IMR-90 (cell line): ENCODE results near the gene DYRK1B. TPM values are rescaled to one million over a fixed set of nuclear protein-coding genes. Genes with fewer than 3 reads are reported as not detected.

Experiments used
- ATAC-seq: fragments of 200-7000 bp; cut with Tn5 transposase; 2 replicates; pipeline ENCODE4 v1.9.1; 2020; ENCODE audit warnings: low read depth, mild to moderate bottlenecking, moderate library complexity
- BruUV-seq: library from RNA; stranded (reverse); fragments of 400-500 nt; replicated peaks from 2 replicates; lab custom pipeline; 2021; lab: Mats Ljungman, UMichigan
- CTCF ChIA-PET: fragments of 300-600 bp; formaldehyde crosslinking; extraction: SDS; loops from one replicate; lab custom pipeline; 2021; ENCODE audit warnings: antibody characterized with exemption; lab: Yijun Ruan, JAX
- POLR2A ChIA-PET: fragments of 300-600 bp; sonication (Branson Sonifier 250); formaldehyde crosslinking; loops from one replicate; lab custom pipeline; 2022; ENCODE audit warnings: antibody characterized with exemption; ENCODE audit not compliant: unreplicated experiment; lab: Charles Lee
- DNase-seq: peaks from one replicate; pipeline ENCODE4 v3.0.0; 2013
- H2AFZ ChIP-seq: replicated peaks from 2 replicates; pipeline ENCODE3; 2013; ENCODE audit warnings: low read length, mild to moderate bottlenecking; ENCODE audit not compliant: poor library complexity
- H2AK5ac ChIP-seq: 2 replicates; pipeline ENCODE4 v1.6.1; 2013; ENCODE audit warnings: low read depth, low read length, inconsistent platforms
- H2AK9ac ChIP-seq: replicated peaks from 2 replicates; pipeline ENCODE3; 2013; ENCODE audit warnings: mild to moderate bottlenecking, low read depth, low read length, moderate library complexity; ENCODE audit not compliant: poor library complexity
- H2BK120ac ChIP-seq: 2 replicates; pipeline ENCODE4 v1.6.1; 2013; ENCODE audit warnings: low read depth, low read length, inconsistent platforms
- H2BK15ac ChIP-seq: 3 replicates; pipeline ENCODE4 v1.6.1; 2013; ENCODE audit warnings: low read depth, low read length, inconsistent platforms
- H2BK20ac ChIP-seq: 2 replicates; pipeline ENCODE4 v1.6.1; 2013; ENCODE audit warnings: low read depth, mild to moderate bottlenecking, inconsistent platforms, low read length, moderate library complexity
- H2BK5ac ChIP-seq: 2 replicates; pipeline ENCODE4 v1.6.1; 2013; ENCODE audit warnings: mild to moderate bottlenecking, low read depth, low read length, inconsistent platforms; ENCODE audit not compliant: poor library complexity, severe bottlenecking
- H3K14ac ChIP-seq: replicated peaks from 2 replicates; pipeline ENCODE4 v1.6.1; 2013; ENCODE audit warnings: low read depth, low read length, inconsistent platforms
- H3K18ac ChIP-seq: 2 replicates; pipeline ENCODE4 v1.6.1; 2013; ENCODE audit warnings: low read depth, low read length, control low read depth
- H3K23ac ChIP-seq: 2 replicates; pipeline ENCODE4 v1.6.1; 2013; ENCODE audit warnings: low read depth, low read length, inconsistent platforms
- H3K27ac ChIP-seq: 2 replicates; pipeline ENCODE4 v1.5.1; 2013; ENCODE audit warnings: mild to moderate bottlenecking, control low read depth, low read length; ENCODE audit not compliant: insufficient read depth
- H3K27me3 ChIP-seq: 2 replicates; pipeline ENCODE4 v1.6.1; 2013; ENCODE audit warnings: low read length; ENCODE audit not compliant: control insufficient read depth, insufficient read depth
- H3K36me3 ChIP-seq: 2 replicates; pipeline ENCODE4 v1.6.1; 2013; ENCODE audit warnings: low read length, mixed read lengths; ENCODE audit not compliant: control insufficient read depth, insufficient read depth
- H3K4ac ChIP-seq: 2 replicates; pipeline ENCODE4 v1.6.1; 2013; ENCODE audit warnings: low read depth, low read length, inconsistent platforms
- H3K4me1 ChIP-seq: 2 replicates; pipeline ENCODE4 v1.6.1; 2013; ENCODE audit warnings: low read length, mixed read lengths; ENCODE audit not compliant: control insufficient read depth, insufficient read depth
- H3K4me2 ChIP-seq: 2 replicates; pipeline ENCODE4 v1.6.1; 2013; ENCODE audit warnings: low read depth, mild to moderate bottlenecking, control low read depth, low read length, moderate library complexity
- H3K4me3 ChIP-seq: 2 replicates; pipeline ENCODE4 v1.5.1; 2013; ENCODE audit warnings: low read depth, mild to moderate bottlenecking, control low read depth, low read length, moderate library complexity; ENCODE audit not compliant: insufficient read depth
- H3K56ac ChIP-seq: 2 replicates; pipeline ENCODE4 v1.6.1; 2013; ENCODE audit warnings: low read length, inconsistent platforms; ENCODE audit not compliant: insufficient read depth; ENCODE audit errors: extremely low read depth
- H3K79me1 ChIP-seq, 2 experiments: 2 replicates each; pipeline ENCODE4 v1.6.1; 2013; ENCODE audit warnings: low read length in 2 of 2, inconsistent platforms in 1 of 2, low read depth in 1 of 2
- H3K9ac ChIP-seq: 2 replicates; pipeline ENCODE4 v1.6.1; 2013; ENCODE audit warnings: low read depth, low read length, control low read depth
- H3K9me1 ChIP-seq: 2 replicates; pipeline ENCODE4 v1.6.1; 2013; ENCODE audit warnings: low read length, inconsistent platforms; ENCODE audit not compliant: insufficient read depth
- H3K9me3 ChIP-seq: 2 replicates; pipeline ENCODE4 v1.6.1; 2013; ENCODE audit warnings: low read length; ENCODE audit not compliant: control insufficient read depth, insufficient read depth
- H4K20me1 ChIP-seq: 2 replicates; pipeline ENCODE4 v1.6.1; 2013; ENCODE audit warnings: low read length, inconsistent platforms; ENCODE audit not compliant: insufficient read depth
- H4K5ac ChIP-seq: 2 replicates; pipeline ENCODE4 v1.6.1; 2013; ENCODE audit warnings: mild to moderate bottlenecking, low read depth, low read length, control low read depth
- H4K8ac ChIP-seq, 2 experiments: 2 replicates each; pipeline ENCODE4 v1.6.1; 2013; ENCODE audit warnings: low read depth in 2 of 2, low read length in 2 of 2, control low read depth in 1 of 2, inconsistent platforms in 1 of 2
- H4K91ac ChIP-seq: 2 replicates; pipeline ENCODE4 v1.6.1; 2013; ENCODE audit warnings: low read depth, low read length, inconsistent platforms; ENCODE audit not compliant: insufficient read depth
- CEBPB ChIP-seq: IDR thresholded peaks from 2 replicates; pipeline ENCODE4 v1.6.1; 2012; ENCODE audit warnings: low read depth, low read length, improper control_type of control experiment
- CHD1 ChIP-seq: IDR thresholded peaks from 2 replicates; pipeline ENCODE4 v1.6.1; 2012; ENCODE audit warnings: low read depth, low read length, improper control_type of control experiment
- ELK1 ChIP-seq: fragments of 150-350 bp; IDR thresholded peaks from 2 replicates; pipeline ENCODE4 v1.6.1; 2016; ENCODE audit warnings: low read depth, mild to moderate bottlenecking, low read length, moderate library complexity, borderline replicate concordance
- FOS ChIP-seq: fragments of 150-350 bp; IDR thresholded peaks from 2 replicates; pipeline ENCODE4 v1.6.1; 2016; ENCODE audit warnings: low read depth, low read length
- MAZ ChIP-seq: IDR thresholded peaks from 2 replicates; pipeline ENCODE4 v1.6.1; 2012; ENCODE audit warnings: low read depth, mild to moderate bottlenecking, low read length, improper control_type of control experiment, moderate library complexity, borderline replicate concordance
- MXI1 ChIP-seq: IDR thresholded peaks from 2 replicates; pipeline ENCODE4 v1.6.1; 2012; ENCODE audit warnings: low read depth, mild to moderate bottlenecking, low read length, moderate library complexity, borderline replicate concordance
- NFE2L2 ChIP-seq: fragments of 150-350 bp; IDR thresholded peaks from 2 replicates; pipeline ENCODE4 v1.6.1; 2016; ENCODE audit warnings: low read depth, mild to moderate bottlenecking, low read length
- RAD21 ChIP-seq: IDR thresholded peaks from 2 replicates; pipeline ENCODE4 v1.6.1; 2012; ENCODE audit warnings: low read length, improper control_type of control experiment
- RFX5 ChIP-seq: IDR thresholded peaks from 2 replicates; pipeline ENCODE4 v1.8.0; 2012; ENCODE audit warnings: low read depth, mild to moderate bottlenecking, low read length, moderate library complexity
- SMC3 ChIP-seq: fragments of 150-350 bp; IDR thresholded peaks from 2 replicates; pipeline ENCODE4 v1.6.1; 2016; ENCODE audit warnings: low read depth, mild to moderate bottlenecking, antibody characterized with exemption, low read length, moderate library complexity
- WGBS, 2 experiments: methylation state at CpG; one replicate each; pipeline versions ENCODE4 v1.1.5 to v1.1.7; 2013; ENCODE audit warnings: missing lambda C conversion rate in 2 of 2; ENCODE audit not compliant: insufficient read length in 1 of 2; ENCODE audit errors: extremely low coverage in 2 of 2; 5-methylcytosine and 5-hydroxymethylcytosine counted together
- dilution Hi-C: fragments of 300-500 bp; cut with HindIII; formaldehyde crosslinking; loops from one replicate; pipeline ENCODE4 v1.14.3; 2018; ENCODE audit warnings: low sequenced_read_pairs; ENCODE audit not compliant: unreplicated experiment
- in situ Hi-C: fragments of 300-500 bp; cut with MboI; formaldehyde crosslinking; loops from 3 replicates; pipeline ENCODE4 v1.14.3; 2019; ENCODE audit warnings: low sequenced_read_pairs, inconsistent platforms, mixed read lengths
- intact Hi-C: fragments of 100-400 bp; cut with micrococcal nuclease; formaldehyde crosslinking; loops from 2 replicates; pipeline ENCODE4 v1.10.0; 2022
- polyA plus RNA-seq, 3 experiments: library from polyadenylated mRNA; depleted of rRNA; stranded (reverse); fragments of >200 nt; gene quantifications; 2 replicates each; pipeline ENCODE4 v1.2.3, GENCODE V29; 2012; ENCODE audit warnings: low replicate concordance in 1 of 3
- total RNA-seq: library from RNA; depleted of rRNA; stranded (reverse); fragments of >200 nt; gene quantifications from 2 replicates; pipeline ENCODE4 v1.2.3, GENCODE V29; 2012
- TF ChIP-seq, protein P1 (sequence below): fragments of 150-350 bp; IDR thresholded peaks from 2 replicates; pipeline ENCODE4 v1.6.1; 2017; ENCODE audit warnings: mild to moderate bottlenecking, antibody characterized with exemption, low read length, low read depth

Gene DYRK1B
- total and polyA plus RNA-seq, 2 of the 4 experiments (the other 2 are of a cell fraction): 2.7 to 11.4 TPM

- no CpG with 5 or more reads among the region's 6 CpGs for WGBS, 2 experiments
- Histone ChIP-seq H2BK120ac (no peak overlapping the region), H4K8ac (peak overlapping the region; percentile 95 to 97; a peak in 3 of 4 replicates), H3K9me1 (peaks cover 5% of the 10 kb centered on the region; the same call in 1 of the 2 replicates), H3K36me3 (no peaks in the 10 kb centered on the region), H4K91ac (no peak overlapping the region), H3K9me3 (no peaks in the 10 kb centered on the region), H2AK9ac (no peak overlapping the region), H2BK15ac (no peak overlapping the region), H4K5ac (no peak overlapping the region), H3K27ac (no peak overlapping the region), H3K4me3 (no peak overlapping the region), H3K23ac (no peak overlapping the region), H3K4me2 (no peak overlapping the region), H2BK20ac (no peak overlapping the region), H2AFZ (peak overlapping the region; percentile 67), H4K20me1 (peaks cover 26% of the 10 kb centered on the region), H2BK5ac (no peak overlapping the region), H3K9ac (no peak overlapping the region), H3K79me1 (peaks cover 0 to 34% of the 10 kb centered on the region in 2 experiments; a peak in 3 of 4 replicates), H3K18ac (no peak overlapping the region), H3K56ac (no peak overlapping the region), H3K14ac (0 out of 2 replicates have a peak overlapping the region, but pooled peaks have one; percentile 37), H2AK5ac (no peak overlapping the region), H3K27me3 (no peaks in the 10 kb centered on the region), H3K4me1 (peaks cover 19% of the 10 kb centered on the region), H3K4ac (no peak overlapping the region)
- CTCF ChIA-PET: interaction anchor here (0.6 kb wide), 2 partner anchors 61 to 80 kb away, joined by 3 read pairs; no protein-coding TSS in a partner anchor
- dilution Hi-C loops (no loop called here), intact Hi-C loops (loop anchor here (2.0 to 10.0 kb wide), 2 partner anchors 123 to 403 kb away; partner anchors contain the start of genes PSMC4 and SUPT5H), in situ Hi-C loops (loop anchor here (10.0 to 25.0 kb wide), 2 partner anchors 303 to 410 kb away; partner anchors contain the start of genes EID2, RPS16 and SUPT5H)
- DNase-seq (no peak), ATAC-seq (no peak)
- POLR2A ChIA-PET: no interaction called here
- TF ChIP-seq CEBPB (no peak), NFE2L2 (no peak), RAD21 (no peak), SMC3 (no peak), CHD1 (no peak), MAZ (no peak), MXI1 (no peak), ELK1 (no peak), FOS (no peak), RFX5 (no peak)
- TF ChIP-seq, protein P1, sequence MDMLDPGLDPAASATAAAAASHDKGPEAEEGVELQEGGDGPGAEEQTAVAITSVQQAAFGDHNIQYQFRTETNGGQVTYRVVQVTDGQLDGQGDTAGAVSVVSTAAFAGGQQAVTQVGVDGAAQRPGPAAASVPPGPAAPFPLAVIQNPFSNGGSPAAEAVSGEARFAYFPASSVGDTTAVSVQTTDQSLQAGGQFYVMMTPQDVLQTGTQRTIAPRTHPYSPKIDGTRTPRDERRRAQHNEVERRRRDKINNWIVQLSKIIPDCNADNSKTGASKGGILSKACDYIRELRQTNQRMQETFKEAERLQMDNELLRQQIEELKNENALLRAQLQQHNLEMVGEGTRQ: no peak
- no TSS peak for BruUV-seq
Observed at GRCh38 chr19:39847525-39847924, 13.6 kb upstream of the DYRK1B start.
